ENCODE data around the gene BRD4.

The BRD4 gene

GRCh38 chr19:15304140-15304705 is 28.1 kb downstream of the BRD4 start:
- Histone ChIP-seq H3K27me3 (ENCODE audit: control insufficient read depth, low read length) (no peaks in the 10 kb centered on the region), H3F3A (ENCODE audit: control insufficient read depth, insufficient read depth) (peaks cover 5% of the 10 kb centered on the region), H3K4me1 (ENCODE audit: control insufficient read depth, low read length) (peaks cover 75% of the 10 kb centered on the region), H3K9me2 (replicated peaks; ENCODE audit: control insufficient read depth, low read length) (no peaks in the 10 kb centered on the region), H3K9me3 (ENCODE audit: control insufficient read depth, insufficient read depth, low read length) (no peaks in the 10 kb centered on the region), H3K4me3 (ENCODE audit: low read length) (no peak overlapping the region), H3K36me3 (ENCODE audit: control insufficient read depth, low read length) (peaks cover 8% of the 10 kb centered on the region), H3K27ac (ENCODE audit: low read depth, low read length) (no peak overlapping the region), H3K79me2 (ENCODE audit: control insufficient read depth, low read length) (peaks cover 100% of the 10 kb centered on the region), H3K4me2 (ENCODE audit: low read length) (peak overlapping the region; percentile 7; the same call in 1 of the 2 replicates), H4K20me1 (ENCODE audit: control insufficient read depth, insufficient read depth, low read depth, low read length) (peaks cover 56% of the 10 kb centered on the region)
- TF ChIP-seq CTCF (IDR thresholded peaks at IDR 0.05; ENCODE audit: low read depth, low read length, poor library complexity, severe bottlenecking) (no peak), EZH2phosphoT487 (IDR thresholded peaks at IDR 0.05; ENCODE audit: borderline replicate concordance, low read length) (no peak)

DNA sequence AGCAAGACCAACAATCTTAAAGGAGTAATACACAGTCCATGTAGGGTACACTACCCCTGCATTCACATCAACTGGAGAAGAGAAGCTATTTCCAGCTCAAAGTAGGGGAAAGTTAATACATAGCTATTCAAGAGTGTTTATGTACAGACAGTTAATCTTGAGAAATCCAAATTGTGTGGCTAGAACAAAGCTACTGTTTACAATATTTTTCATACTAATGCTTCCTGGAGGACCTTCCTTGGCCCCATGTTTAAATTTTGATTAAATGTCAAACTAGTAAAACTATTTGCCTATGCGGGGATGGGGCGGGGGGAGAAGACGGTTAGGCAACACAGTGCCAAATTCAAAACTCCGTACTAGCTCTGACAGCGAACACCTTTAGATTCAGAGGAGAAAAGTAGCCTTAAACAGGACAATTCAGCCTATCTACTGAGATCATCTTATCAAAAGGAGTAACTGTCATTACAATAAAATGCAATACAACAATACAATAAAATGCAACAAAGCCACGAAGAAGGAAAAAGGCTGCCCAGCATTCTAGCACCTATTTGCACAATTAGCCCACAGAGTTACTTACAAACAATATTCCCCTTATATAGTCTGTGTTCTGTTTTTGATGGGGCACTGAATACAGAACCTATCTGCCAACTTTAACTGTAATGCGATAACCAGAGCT is 29.1 kb downstream of the BRD4 start:
- Histone ChIP-seq H3K4me1 (ENCODE audit: control insufficient read depth, low read length) (peaks cover 82% of the 10 kb centered on the region), H3K27ac (ENCODE audit: low read depth, low read length) (no peak overlapping the region), H3K9me2 (replicated peaks; ENCODE audit: control insufficient read depth, low read length) (no peaks in the 10 kb centered on the region), H3K27me3 (ENCODE audit: control insufficient read depth, low read length) (no peaks in the 10 kb centered on the region), H3K4me3 (ENCODE audit: low read length) (no peak overlapping the region), H3F3A (ENCODE audit: control insufficient read depth, insufficient read depth) (peaks cover 5% of the 10 kb centered on the region), H3K4me2 (ENCODE audit: low read length) (peak overlapping the region; percentile 20; the same call in 1 of the 2 replicates), H3K36me3 (ENCODE audit: control insufficient read depth, low read length) (peaks cover 9% of the 10 kb centered on the region), H4K20me1 (ENCODE audit: control insufficient read depth, insufficient read depth, low read depth, low read length) (peaks cover 63% of the 10 kb centered on the region), H3K9me3 (ENCODE audit: control insufficient read depth, insufficient read depth, low read length) (no peaks in the 10 kb centered on the region), H3K79me2 (ENCODE audit: control insufficient read depth, low read length) (peaks cover 100% of the 10 kb centered on the region)
- TF ChIP-seq EZH2phosphoT487 (IDR thresholded peaks at IDR 0.05; ENCODE audit: borderline replicate concordance, low read length), result no peak
- TF ChIP-seq CTCF (IDR thresholded peaks at IDR 0.05; ENCODE audit: low read depth, low read length, poor library complexity, severe bottlenecking), result no peak

GRCh38 chr19:15300533-15301197 is 31.7 kb downstream of the BRD4 start:
- Histone ChIP-seq H3K27me3 (ENCODE audit: control insufficient read depth, low read length) (no peaks in the 10 kb centered on the region), H3K4me2 (ENCODE audit: low read length) (peak overlapping the region; percentile 29), H3K36me3 (ENCODE audit: control insufficient read depth, low read length) (peaks cover 25% of the 10 kb centered on the region), H3K9me3 (ENCODE audit: control insufficient read depth, insufficient read depth, low read length) (no peaks in the 10 kb centered on the region), H3K79me2 (ENCODE audit: control insufficient read depth, low read length) (peaks cover 100% of the 10 kb centered on the region), H3K27ac (ENCODE audit: low read depth, low read length) (no peak overlapping the region), H3K9me2 (replicated peaks; ENCODE audit: control insufficient read depth, low read length) (no peaks in the 10 kb centered on the region), H3F3A (ENCODE audit: control insufficient read depth, insufficient read depth) (peaks cover 5% of the 10 kb centered on the region; the same call in 1 of the 2 replicates), H3K4me3 (ENCODE audit: low read length) (no peak overlapping the region), H3K4me1 (ENCODE audit: control insufficient read depth, low read length) (peaks cover 86% of the 10 kb centered on the region), H4K20me1 (ENCODE audit: control insufficient read depth, insufficient read depth, low read depth, low read length) (peaks cover 62% of the 10 kb centered on the region)
- no peak for TF ChIP-seq EZH2phosphoT487 (IDR thresholded peaks at IDR 0.05; ENCODE audit: borderline replicate concordance, low read length)
- no peak for TF ChIP-seq CTCF (IDR thresholded peaks at IDR 0.05; ENCODE audit: low read depth, low read length, poor library complexity, severe bottlenecking)

Data from DOHH2 (cell line).